ENCODE data around the gene PRLH. TPM values are rescaled to one million over a fixed set of nuclear protein-coding genes. Genes with fewer than 3 reads are reported as not detected.

The PRLH gene
- total RNA-seq, 4 donors from 2014 or later, result not detected

DNA sequence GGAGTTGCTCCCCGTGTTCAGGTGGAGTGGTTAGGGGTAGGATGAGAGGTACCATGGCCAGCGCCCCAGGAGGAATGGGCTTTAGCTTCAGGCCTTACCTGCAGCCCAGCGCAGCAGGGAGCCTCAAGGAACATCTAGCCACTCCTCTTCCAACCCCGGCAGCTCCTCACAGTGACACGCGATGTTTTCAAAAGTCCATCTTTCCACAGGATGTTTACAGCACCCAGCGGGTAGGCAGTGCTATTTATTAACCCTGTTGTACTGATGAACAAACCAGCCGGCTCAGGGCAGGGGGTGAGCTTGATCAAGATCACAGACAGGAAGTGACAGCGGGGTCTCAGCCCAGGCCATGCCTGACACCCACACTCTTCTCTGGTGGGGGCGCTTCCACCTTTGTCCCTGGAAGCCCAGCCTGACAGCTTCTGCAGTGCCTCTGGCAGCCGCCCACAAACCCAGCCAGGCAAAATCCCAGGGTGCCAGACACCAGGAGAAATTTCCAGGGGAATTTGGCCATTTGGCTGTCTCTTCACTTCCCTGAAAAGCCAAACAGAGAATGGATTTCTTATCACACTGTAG is 18.4 kb upstream of the PRLH start:
- TF ChIP-seq, protein P1, sequence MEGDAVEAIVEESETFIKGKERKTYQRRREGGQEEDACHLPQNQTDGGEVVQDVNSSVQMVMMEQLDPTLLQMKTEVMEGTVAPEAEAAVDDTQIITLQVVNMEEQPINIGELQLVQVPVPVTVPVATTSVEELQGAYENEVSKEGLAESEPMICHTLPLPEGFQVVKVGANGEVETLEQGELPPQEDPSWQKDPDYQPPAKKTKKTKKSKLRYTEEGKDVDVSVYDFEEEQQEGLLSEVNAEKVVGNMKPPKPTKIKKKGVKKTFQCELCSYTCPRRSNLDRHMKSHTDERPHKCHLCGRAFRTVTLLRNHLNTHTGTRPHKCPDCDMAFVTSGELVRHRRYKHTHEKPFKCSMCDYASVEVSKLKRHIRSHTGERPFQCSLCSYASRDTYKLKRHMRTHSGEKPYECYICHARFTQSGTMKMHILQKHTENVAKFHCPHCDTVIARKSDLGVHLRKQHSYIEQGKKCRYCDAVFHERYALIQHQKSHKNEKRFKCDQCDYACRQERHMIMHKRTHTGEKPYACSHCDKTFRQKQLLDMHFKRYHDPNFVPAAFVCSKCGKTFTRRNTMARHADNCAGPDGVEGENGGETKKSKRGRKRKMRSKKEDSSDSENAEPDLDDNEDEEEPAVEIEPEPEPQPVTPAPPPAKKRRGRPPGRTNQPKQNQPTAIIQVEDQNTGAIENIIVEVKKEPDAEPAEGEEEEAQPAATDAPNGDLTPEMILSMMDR (IDR thresholded peaks at IDR 0.05; ENCODE audit: low read depth), result no peak

- TF ChIP-seq, protein P1 (IDR thresholded peaks at IDR 0.05; ENCODE audit: low read depth), result no peak
Observed at GRCh38 chr2:237549216-237549615, 17.2 kb upstream of the PRLH start.

- TF ChIP-seq, protein P1 (IDR thresholded peaks at IDR 0.05; ENCODE audit: low read depth), result no peak
Observed at GRCh38 chr2:237549643-237550415, 16.5 kb upstream of the PRLH start.

DNA sequence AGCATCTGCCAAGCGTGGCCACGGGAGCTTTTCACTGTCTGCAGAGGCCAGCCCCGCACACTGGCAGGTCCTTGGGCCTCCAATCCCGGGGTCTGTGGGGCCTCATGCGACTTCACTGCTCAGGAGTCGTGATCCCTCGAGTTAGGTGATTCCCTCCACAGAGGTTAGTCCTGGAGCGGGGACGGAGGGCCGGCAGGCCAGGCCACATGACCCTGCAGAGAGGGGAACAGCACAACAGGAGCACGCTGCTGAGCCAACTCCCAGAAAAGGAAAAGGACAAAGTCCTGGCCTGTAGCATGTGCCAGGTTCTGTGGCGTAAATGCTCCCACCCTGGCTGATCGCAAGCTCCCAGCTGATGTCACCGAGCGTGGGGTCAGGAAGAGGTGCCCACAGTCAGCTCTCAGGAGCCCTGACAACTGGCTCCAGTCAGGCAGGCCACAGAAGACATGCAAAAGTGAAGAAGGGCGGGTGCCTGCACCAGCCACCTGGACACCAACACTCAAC is 15.3 kb upstream of the PRLH start:
- TF ChIP-seq, protein P1 (IDR thresholded peaks at IDR 0.05; ENCODE audit: low read depth), result no peak

DNA sequence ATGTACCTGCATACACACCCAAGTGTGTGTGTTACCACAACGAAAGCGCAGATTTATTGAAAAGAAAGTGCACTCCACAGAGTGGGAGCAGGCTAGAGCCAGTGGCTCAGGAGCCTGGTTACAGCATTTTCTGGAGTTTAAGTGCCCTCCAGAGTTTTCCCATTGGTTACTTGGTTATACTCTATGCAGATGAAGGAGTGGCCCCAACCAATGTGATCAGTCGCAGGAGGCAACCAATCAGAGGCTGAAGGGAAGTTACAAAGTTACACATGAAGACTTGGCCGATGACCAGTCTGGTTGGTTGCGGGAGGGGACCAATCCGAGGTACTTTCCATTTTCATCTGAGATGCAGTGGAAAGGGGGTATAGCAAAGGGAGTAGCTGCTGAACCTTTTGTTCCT is 13.5 kb upstream of the PRLH start:
- TF ChIP-seq, protein P1 (IDR thresholded peaks at IDR 0.05; ENCODE audit: low read depth), result no peak

DNA sequence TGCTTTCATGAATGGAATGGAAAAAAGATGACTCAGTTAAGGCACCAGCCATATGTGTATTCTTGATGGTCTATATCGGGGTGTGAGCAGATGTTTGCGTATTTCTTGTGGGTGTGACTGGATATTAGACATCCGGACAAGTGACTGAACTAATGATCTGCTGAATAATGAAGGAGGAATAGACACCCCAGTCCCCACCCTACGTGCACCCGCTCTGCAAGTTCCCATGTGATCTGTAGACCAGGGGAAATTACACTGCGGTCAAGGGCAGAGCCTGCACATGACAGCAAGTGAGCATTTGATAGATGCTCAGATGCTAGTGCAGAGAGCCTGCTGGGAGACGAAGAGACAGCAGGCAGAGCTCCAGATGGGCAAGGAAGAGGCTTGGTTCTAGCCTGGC is 12.4 kb upstream of the PRLH start:
- TF ChIP-seq, protein P1 (IDR thresholded peaks at IDR 0.05; ENCODE audit: low read depth), result no peak

GRCh38 chr2:237555560-237555959 is 10.8 kb upstream of the PRLH start:
- TF ChIP-seq, protein P1 (IDR thresholded peaks at IDR 0.05; ENCODE audit: low read depth), result no peak
